Right renal pelvis (tissue), 4 donors: ENCODE results near the gene SPATA2L. TPM values are rescaled to one million over a fixed set of nuclear protein-coding genes. Genes with fewer than 3 reads are reported as not detected.

Experiments used
- DNase-seq, 4 donors: peaks; one replicate each; pipeline ENCODE4 v3.0.0-alpha.2; 2013; ENCODE audit warnings: low read depth in 4 of 4, low spot score in 3 of 4, missing footprints in 1 of 4
- polyA plus RNA-seq, 4 donors: library from polyadenylated mRNA; unstranded; fragments of 120-200 nt; gene quantifications; one replicate each; pipeline ENCODE4 v1.2.1, GENCODE V29; 2013; ENCODE audit not compliant: insufficient read length in 4 of 4

Gene SPATA2L
- polyA plus RNA-seq, 4 donors: 5.4 to 11.0 (median 6.0) TPM

DNA sequence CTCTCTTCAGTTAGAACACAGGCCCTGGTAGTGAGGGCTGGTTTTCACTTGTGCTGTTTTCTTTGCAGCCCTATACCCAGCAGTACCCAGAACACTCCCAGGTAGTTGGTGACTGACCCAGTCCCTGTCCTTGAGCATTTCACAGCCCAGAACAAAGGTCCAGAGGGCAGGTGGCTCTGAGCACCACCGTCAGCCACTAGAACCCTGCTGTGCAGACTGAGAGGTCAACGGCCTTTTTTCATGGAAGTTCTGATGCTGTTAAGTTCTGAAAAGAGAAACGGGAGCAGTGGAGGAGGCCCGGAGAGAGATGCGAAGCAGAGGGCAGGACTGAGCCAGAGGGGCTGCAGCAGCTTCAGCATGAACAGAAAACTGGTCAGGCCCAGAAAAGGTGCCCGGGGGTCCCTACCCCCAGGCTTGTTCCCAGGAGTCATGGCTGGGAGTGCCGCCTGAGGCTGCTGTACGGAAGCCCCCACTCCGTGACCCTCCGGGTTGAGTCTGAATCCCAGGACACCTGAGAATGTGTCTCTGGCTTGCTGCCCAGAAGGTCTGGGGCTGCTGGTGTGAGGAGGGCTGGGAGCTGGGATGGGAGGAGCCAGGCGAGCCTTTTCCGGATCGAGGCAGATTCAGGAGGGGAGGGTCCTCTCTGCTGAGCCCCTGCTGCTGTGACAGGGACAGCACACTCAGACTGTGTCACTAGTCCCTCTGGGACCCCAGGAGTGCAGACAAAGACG lies 28.5 kb upstream of the SPATA2L start:
- no peak for DNase-seq

DNA sequence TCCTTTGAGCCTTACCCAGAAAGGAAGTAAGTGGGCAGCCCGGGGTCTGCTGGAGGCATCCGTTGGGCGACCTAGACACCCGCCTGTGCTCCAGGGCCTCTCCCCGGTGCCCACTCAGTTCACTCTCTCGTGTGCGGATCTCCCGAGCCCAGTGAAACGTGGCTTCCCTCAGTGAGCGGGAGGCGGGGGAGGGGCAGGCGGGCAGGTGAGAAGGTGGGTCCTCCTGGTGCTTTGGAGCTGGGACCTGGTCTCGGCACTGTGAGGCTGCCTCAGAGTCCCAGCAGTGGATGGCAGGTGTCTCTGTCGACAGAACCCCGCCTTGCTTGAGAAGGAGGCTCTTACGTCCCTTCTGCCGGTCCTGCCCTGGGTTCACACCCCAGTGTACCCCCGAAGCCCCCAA lies 27.8 kb upstream of the SPATA2L start:
- DNase-seq: no peak

DNA sequence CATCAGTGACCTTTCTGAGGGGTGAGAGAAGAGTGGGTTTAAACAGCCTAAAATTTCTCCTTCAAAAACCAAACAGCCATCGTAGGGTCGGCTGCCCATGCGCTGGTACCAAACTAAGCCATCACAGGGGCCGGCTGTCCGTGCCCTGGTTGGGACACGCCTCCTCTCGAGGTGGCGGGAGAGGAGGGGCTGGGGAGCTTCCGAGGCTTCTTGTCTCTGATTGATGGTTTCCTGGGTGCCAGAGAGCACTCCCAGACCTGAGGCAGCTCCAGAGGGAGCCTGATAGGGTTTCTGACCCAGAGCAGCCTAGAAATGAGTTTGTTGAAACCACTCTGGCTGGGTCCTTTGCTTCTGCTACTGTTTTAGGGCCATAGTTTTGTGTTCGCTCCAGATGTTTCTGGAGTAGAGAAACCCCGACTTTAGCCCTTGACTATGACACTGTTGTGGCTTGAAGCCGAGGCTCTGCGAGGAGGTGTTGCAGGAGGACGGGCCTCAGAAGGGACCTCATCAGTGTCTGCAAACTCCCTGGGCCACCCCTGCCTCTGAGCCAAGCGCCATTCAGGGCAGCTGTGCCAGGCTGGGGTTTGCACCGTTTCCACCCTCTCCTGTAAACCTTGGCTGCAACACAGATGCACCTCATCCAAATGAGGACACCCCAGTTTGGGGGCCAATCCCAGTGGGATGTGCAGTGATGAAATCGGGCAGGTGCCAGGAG lies 26.1 kb upstream of the SPATA2L start:
- DNase-seq: no peak

DNA sequence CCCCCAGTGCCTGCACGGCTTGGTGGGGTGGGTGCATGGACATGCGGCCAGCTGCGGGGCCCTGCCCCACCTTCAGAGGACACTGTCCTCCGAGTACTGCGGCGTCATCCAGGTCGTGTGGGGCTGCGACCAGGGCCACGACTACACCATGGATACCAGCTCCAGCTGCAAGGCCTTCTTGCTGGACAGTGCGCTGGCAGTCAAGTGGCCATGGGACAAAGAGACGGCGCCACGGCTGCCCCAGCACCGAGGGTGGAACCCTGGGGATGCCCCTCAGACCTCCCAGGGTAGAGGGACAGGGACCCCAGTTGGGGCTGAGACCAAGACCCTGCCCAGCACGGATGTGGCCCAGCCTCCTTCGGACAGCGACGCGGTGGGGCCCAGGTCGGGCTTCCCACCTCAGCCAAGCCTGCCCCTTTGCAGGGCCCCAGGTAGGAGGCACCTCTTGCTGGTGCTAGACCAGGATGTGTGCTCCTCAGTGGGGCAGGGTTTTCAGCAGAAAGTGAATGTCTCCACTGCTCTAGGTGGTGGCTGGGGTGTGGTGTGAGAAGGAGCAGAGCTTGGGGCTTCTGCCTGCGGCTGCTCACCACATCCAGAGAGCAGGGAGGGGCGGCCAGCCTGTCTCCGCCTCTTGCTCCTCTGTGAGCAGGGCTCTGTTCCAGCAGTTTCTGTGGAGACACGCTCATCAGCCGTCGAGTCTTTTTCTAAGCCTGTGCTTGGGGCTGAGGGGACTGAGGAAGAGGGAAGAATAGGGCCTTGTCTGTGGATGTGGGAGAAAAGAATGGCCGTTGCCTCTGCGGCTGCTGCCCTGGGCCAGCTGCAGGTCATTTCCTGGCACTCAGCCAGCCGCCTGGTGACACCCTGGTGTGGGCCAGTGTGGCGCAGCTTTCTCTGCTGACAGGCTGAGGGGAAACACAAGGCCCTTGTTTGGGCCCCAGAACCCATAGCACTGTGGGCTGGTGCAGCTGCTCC lies 22.1 kb upstream of the SPATA2L start:
- no peak for DNase-seq

DNA sequence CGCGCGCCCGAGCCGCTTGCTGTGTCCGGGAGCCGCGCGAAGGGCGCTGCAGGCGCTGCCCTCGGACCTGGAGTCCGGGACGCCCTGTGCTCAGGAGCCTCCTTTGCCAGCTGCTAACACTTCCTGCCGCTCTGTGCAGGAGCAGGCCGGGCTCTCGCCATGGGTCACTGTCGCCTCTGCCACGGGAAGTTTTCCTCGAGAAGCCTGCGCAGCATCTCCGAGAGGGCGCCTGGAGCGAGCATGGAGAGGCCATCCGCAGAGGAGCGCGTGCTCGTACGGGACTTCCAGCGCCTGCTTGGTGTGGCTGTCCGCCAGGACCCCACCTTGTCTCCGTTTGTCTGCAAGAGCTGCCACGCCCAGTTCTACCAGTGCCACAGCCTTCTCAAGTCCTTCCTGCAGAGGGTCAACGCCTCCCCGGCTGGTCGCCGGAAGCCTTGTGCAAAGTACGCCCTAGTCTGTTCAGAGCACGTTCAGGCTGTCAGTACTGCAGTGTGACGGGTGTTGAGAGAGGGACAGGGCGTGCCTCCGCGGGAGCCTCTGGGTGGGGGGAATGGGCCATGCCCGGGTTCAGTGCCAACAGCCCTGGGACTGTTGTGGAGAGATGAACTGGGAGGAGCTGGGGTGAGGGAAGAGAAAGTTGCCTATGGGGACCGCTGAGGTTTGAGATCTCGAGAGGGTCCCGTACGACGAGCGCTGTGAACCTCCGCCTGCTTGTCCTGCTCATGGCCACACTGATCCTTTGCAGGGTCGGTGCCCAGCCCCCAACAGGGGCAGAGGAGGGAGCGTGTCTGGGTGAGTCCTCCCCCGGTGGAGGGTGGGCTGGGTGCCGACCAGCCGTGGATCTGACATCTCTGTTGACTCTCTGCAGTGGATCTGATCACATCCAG lies 21.1 kb upstream of the SPATA2L start:
- no peak for DNase-seq

DNA sequence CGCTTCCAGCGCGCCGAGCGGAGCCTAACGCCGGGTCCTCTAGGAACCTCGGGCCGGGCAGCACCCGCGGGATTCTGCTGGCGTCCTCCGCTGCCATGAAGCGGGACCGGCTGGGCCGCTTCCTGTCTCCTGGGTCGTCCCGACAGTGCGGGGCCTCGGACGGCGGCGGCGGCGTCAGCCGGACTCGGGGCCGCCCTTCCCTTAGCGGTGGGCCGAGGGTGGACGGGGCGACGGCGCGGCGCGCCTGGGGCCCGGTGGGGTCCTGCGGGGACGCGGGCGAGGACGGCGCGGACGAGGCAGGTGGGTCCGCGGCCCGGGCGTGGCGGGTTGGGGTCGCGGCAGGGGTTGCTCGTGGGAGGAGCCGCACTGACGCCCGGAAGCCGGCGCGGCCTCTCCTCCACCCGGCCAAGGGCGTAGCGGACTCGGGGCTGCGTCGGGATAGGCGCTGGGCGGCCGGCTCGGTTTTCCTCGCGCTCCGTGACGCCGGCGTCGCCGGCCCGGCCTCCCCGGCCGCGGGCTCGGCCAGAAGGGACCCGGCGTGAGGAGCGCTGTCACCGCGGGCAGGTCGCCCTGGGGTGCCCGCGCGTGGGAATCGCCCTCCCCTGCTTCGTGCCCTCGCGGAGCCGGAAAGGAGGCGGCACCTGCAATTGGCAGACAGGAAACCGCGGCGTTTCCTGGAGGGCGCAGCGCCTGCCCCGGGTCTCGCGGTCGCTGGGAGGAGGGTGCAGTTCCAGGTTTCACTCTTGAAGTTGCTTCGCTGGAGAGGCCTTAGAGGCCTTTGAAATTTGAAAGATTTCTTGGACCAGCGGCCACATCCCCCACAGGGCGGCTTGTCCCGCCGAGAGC lies 20.3 kb upstream of the SPATA2L start:
- peak in 1 of 4 donors; percentile 23 for DNase-seq

DNA sequence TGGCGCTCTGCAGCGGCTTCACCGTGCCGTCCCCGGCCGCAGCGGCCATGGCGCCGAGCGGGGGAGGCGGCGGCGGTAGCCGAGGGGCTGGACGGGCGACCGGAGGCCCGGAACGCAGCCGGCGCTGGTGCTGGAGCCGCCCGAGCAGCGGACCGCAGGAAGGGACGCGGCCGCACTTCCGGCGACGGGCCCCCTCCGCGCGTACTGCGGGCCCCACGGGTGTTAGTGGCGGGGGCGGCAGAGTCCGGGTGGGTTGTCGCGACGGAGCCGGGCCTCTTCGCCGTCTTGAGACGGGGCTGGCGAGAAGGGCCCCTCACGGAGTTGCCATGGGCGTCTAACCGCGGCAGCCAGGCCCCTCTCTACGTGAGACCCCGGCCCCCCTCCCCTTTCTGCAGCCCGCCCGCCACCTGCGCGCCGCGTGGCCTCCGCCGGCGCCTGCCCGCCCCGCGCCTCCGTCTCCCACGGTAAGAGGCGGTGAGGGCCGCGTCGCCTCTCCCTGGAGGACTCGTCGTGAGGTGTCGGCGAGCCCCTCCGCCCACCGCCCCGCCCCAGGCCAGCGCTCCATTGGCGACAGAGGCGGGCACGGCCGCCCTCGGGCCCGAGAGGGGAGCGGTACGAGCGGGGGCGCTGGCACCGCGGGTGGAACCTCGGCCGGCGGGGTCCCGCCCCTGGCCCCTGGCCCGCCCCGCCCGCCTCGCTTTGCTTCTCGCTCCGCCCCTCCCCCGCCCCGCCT lies 19.5 kb upstream of the SPATA2L start, which contains the start of the genes VPS9D1 and ZNF276:
VPS9D1 (minus strand) TSS at position 86 of the 733 bp plus-strand sequence; CDS start at position 49, 37 bp downstream.
ZNF276 (plus strand) TSS at position 725 of the 733 bp plus-strand sequence. CDS start 104 bp downstream, outside the sequence.
- peak in 2 of 4 donors; percentile 63 to 65 for DNase-seq

DNA sequence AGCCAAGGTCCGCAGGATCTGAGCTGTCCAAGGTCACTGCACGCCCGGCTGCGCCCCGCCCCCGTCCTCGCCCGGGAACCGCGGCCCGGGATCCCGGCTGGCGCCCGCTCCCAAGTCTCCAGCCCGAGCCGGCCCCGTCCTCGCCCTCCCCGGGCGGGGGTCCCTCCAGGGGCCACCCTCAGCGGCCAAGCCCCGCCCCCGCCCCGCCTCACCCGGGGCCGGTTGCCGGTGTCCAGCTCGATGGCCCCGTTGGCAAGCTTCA lies 19.0 kb upstream of the SPATA2L start:
- no peak for DNase-seq

DNA sequence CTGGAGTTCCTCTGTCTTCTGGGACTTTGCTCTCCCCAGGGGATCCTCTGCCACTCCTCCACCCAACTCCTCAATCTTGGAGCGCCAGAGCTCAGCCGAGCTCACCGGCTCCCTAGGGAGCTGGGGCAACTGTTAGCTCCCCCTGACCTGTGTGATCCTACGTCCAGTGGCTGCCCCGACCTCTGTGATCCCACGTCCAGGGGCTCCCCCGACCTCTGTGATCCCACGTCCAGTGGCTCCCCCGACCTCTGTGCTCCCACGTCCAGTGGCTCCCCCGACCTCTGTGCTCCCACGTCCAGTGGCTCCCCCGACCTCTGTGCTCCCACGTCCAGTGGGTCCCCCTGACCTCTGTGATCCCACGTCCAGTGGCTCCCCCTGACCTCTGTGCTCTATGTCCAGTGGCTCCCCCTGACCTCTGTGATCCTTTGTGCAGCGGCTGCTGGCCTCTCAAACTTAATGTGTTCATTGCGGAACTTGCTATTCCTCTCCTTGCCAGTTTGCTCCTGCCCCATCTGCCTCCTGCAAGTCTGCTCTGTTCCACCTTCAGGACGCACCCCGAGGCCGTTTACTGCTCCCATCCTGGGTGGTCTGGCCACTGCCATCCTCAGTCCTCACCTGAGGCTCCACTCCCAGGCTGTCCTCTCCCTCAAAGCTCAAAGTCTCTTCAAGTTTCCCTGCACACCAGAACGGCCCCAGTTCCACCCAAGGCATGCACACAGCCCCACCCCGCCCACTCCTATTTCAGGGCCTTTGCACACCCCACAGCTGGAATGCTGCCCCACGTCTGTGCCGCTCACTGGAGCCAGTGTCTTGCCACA lies 16.4 kb upstream of the SPATA2L start:
- DNase-seq: no peak

DNA sequence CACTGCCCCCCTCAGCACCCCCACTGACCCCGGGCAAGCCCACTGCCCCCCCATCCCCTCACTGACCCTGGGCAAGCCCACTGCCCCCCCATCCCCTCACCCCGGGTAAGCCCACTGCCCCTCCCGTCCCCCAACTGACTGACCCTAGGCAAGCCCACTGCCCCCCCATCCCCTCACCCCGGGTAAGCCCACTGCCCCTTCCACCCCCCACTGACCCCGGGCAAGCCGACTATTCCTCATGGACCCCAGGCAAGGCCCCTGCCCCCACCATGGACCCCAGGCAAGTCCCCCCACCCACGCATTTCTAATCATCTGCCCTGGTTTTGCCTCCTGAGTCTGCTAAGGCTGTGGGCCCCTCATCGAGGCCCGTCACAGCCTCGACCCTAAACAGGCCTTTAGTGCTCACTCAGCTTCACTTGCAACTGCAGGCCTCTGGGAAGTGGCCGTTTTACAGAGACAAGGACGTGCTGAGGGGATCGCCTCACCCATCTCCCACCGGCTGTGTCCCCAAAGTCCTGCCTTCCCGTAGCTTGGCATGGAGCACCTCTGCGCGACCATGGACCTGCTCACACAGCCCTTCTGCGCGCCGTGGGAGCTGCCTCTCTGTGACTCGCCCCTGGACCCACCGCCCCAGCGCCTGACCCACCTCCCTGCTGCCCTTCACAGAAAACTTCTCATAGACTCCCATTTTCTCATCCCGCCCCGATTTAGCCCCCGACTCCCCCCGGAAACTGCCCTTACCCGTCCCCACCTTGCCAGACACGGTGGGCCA lies 15.6 kb upstream of the SPATA2L start:
- no peak for DNase-seq

DNA sequence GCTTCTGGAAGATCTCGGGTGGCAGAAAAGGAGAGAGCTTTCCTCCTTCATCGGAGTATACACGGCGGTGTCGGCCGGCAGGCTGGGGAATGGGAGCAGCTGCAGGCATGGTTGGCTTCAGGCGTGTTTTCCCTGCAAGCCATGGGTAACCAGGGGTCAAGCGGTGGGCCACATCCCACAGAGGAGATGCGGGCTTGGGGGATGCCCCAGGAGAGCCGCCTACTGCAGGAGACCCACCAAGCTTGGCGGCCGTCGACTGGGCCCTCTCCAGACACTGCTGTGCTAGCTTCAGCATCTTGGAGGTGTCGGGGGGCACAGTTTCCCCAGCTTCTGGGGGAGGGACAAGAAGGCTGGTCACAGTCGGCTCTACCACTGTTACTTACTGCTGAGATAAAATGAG lies 15.0 kb upstream of the SPATA2L start:
- no peak for DNase-seq

DNA sequence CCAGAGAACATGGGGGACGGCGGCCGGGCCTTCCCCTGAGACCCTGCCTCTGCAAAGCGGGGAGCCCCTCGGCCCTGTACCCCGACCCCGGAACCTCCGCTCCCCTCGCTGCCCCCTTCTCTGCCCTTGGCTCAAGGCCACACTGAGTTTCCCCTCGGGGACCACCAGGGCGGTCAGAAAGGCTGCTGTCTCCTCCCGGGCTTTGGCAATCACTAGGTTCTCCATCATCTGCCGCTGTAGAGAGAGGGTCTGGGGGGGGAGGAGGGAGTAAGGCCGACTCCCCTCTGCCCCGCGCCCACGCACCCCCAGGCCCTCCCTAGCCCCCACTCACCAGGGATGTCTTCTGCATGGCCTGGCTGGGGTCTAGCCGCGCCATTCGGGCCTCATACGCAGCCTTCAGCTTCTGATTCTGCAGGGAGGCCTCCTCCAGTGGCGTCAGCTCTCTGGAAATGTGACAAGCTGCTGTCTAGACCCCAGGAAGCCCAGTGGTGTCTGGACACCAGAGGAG lies 10.8 kb upstream of the SPATA2L start:
- DNase-seq: no peak

DNA sequence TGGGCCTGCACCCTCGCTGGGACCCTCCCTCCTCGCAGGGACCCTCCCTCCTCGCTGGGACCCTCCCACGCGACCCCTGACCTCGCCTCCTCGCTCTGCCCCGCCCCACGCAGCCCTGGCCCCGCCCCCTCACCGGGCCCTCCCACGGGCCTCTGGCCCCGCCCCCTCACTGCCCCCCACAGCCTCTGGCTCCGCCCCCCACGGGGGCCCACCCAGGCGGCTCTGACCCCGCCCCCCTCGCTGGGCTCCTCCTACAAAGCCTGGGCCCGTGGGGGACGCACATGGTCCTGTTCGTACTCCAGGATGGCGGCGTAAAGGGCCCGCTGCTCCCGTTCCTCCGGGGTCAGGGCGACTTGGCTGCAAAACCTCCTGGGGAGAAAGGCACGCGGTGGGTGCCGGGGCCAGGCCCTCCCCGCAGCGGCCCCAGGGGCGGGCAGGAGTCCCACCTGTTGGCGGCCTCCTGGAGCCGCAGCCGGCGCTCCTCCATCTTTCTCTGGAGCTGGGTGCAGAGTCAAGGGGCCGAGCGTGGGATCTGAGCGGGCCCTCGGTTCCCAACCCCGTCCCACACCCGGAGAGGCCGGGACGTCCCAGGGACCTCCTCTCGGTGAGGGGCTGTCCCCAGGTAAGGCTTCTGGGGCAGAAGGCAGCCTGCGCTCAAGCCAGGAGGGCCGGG lies 10.2 kb upstream of the SPATA2L start:
- no peak for DNase-seq

DNA sequence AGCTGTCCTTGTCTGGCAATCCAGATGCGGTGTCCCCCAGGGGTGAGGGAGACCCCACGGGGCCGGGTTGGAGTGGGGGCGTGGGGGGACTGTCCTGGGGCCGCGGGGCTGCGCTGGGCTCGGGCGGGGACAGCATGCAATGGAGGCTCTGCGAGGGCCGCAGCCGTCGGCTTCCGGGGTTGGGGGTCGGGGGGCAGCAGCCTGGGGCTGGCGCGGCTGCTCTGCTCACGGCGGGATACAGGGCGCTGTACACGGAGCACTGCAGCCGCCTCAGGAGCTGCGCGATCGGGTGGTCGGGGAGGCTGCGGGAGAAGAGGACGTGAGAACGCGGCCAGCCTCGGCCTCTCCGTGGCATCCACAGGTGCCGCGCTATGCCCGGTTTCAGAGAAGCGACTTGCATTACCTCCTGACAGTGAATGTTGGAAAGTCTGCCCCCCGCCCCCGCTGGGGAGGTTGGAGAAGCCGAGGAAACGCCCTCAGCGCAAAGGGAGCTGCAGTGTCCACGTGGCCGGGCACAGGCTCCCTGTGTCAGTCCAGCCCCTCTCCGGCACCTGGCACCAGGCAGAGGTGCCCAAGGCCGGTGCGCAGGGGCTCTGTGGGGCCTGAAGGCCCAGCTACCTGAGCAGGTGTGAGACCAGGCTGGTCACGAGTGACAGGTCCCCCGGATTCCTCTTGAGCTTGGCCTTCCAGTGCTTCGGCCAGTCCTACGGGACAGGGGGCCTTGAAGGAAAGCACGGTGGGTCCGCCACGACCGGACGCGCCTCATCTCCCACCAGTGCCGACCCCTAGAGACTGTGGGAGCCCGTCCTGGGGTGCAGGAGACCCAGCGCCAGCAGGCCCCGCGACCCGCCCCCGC lies 9.4 kb upstream of the SPATA2L start:
- DNase-seq: no peak
